ENCODE data around the gene TMEM145.

The TMEM145 gene

GRCh38 chr19:42353341-42354015 lies 40.4 kb downstream of the TMEM145 start:
- H3K4me3 ChIP-seq (ENCODE audit: low read depth, low read length) = no peak overlapping the region
- no peak for DNase-seq (ENCODE audit: low read depth)
- no peak for TF ChIP-seq CTCF (IDR thresholded peaks at IDR 0.05; ENCODE audit: insufficient read depth, low read depth, low read length, missing control alignments)

DNA sequence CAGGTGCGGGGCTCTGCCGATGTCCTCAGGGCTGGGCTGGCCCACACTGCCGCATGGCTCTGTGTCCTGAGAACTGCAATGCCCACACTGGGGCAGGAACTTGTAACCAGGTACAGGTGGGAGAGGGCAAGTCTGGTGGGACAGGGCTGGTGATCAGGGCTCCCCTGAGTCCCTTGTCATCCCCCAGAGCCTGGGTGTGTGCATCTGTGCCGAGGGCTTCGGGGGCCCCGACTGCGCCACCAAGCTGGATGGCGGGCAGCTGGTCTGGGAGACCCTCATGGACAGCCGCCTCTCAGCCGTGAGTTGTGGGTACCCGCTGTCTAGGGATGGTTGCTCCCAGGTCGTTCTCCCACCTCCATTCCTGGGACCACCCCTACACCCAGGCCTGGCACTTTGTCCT lies 42.8 kb downstream of the TMEM145 start:
- H3K4me3 ChIP-seq (ENCODE audit: low read depth, low read length) = no peak overlapping the region
- no peak for DNase-seq (ENCODE audit: low read depth)
- no peak for TF ChIP-seq CTCF (IDR thresholded peaks at IDR 0.05; ENCODE audit: insufficient read depth, low read depth, low read length, missing control alignments)

- no peak for DNase-seq (ENCODE audit: low read depth)
- H3K4me3 ChIP-seq (ENCODE audit: low read depth, low read length) = no peak overlapping the region
- no peak for TF ChIP-seq CTCF (IDR thresholded peaks at IDR 0.05; ENCODE audit: insufficient read depth, low read depth, low read length, missing control alignments)
These were observed 43.6 kb downstream of the TMEM145 start for GRCh38 chr19:42356686-42357085.

- TF ChIP-seq CTCF (IDR thresholded peaks at IDR 0.05; ENCODE audit: insufficient read depth, low read depth, low read length, missing control alignments) = no peak
- no peak overlapping the region for H3K4me3 ChIP-seq (ENCODE audit: low read depth, low read length)
- DNase-seq (ENCODE audit: low read depth) = no peak
These were observed 44.2 kb downstream of the TMEM145 start for GRCh38 chr19:42357290-42357689.

GRCh38 chr19:42360787-42361544 lies 47.9 kb downstream of the TMEM145 start:
- no peak overlapping the region for H3K4me3 ChIP-seq (ENCODE audit: low read depth, low read length)
- DNase-seq (ENCODE audit: low read depth) = no peak
- TF ChIP-seq CTCF (IDR thresholded peaks at IDR 0.05; ENCODE audit: insufficient read depth, low read depth, low read length, missing control alignments) = no peak

DNA sequence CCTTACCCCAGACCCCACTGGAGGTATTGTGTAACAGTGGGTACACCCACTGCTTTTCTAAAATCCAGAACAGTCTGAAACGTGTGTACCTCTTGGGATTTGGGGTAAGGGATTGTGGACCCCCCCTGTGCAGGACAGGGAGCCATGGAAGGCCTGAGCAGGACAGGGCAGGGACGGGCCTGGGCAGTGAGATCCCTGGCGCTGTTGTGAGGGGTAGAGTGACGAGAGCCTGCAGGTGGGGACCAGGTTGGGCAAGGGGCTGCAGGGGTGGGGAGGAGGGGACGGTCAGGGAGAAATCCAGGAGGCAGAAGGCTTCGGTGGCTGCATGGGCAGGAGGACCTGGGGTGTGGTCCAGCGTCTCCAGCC lies 48.4 kb downstream of the TMEM145 start:
- no peak for DNase-seq (ENCODE audit: low read depth)
- TF ChIP-seq CTCF (IDR thresholded peaks at IDR 0.05; ENCODE audit: insufficient read depth, low read depth, low read length, missing control alignments) = no peak
- no peak overlapping the region for H3K4me3 ChIP-seq (ENCODE audit: low read depth, low read length)
